OCI-LY7 (cell line): ENCODE measurements around the gene GRIN2C.
A peak's percentile ranks its signal among the peaks of the same experiment; 100 is the strongest.

ENCODE experiments used
- CTCF ChIP-seq: fragments of 200-600 bp; sonication (generic); conservative IDR thresholded peaks from 2 replicates; pipeline ENCODE4 v1.5.1; 2014; ENCODE audit warnings: mild to moderate bottlenecking, antibody characterized with exemption, low read length, moderate library complexity, mixed read lengths
- EZH2phosphoT487 ChIP-seq: fragments of 200-600 bp; sonication (generic); IDR thresholded peaks from 2 replicates; pipeline ENCODE4 v1.6.1; 2018; ENCODE audit warnings: low read depth, borderline replicate concordance, mild to moderate bottlenecking, mixed run types, antibody characterized with exemption, low read length, moderate library complexity, mixed read lengths

GRCh38 chr17:74859459-74860228 is at the start of gene GRIN2C:
- TF ChIP-seq CTCF = peak; percentile 60
- TF ChIP-seq EZH2phosphoT487 = 0 out of 2 replicates have a peak, but pooled peaks have one; percentile 7
